Measurements from ENCODE around the gene VWA7.

Gene VWA7

GRCh38 chr6:31725502-31726350 lies 51.4 kb downstream of the VWA7 start:
- peak; percentile 63 to 74 for DNase-seq (ENCODE audit: low read depth in 2 of 2)
- H3K4me3 ChIP-seq (replicated peaks in 1 of 2; ENCODE audit: low read depth in 2 of 2, low read length in 2 of 2): no peak overlapping the region
- TF ChIP-seq CTCF (IDR thresholded peaks at IDR 0.05; ENCODE audit: low read depth, low read length): no peak

GRCh38 chr6:31723980-31724691 lies 53.0 kb downstream of the VWA7 start:
- H3K4me3 ChIP-seq (replicated peaks in 1 of 2; ENCODE audit: low read depth in 2 of 2, low read length in 2 of 2): no peak overlapping the region
- DNase-seq (ENCODE audit: low read depth in 2 of 2): peak in 1 of 2 donors; percentile 29
- no peak for TF ChIP-seq CTCF (IDR thresholded peaks at IDR 0.05; ENCODE audit: low read depth, low read length)

GRCh38 chr6:31723245-31723979 lies 53.7 kb downstream of the VWA7 start, which contains the start of gene MPIG6B:
TSS of gene MPIG6B (plus strand) at chr6:31723373. CDS start at chr6:31723384, 11 bp downstream.
- H3K4me3 ChIP-seq (replicated peaks in 1 of 2; ENCODE audit: low read depth in 2 of 2, low read length in 2 of 2): no peak within 1 kb of the TSS
- TF ChIP-seq CTCF (IDR thresholded peaks at IDR 0.05; ENCODE audit: low read depth, low read length): no peak
- DNase-seq (ENCODE audit: low read depth in 2 of 2): no peak

GRCh38 chr6:31722173-31722572 lies 55.0 kb downstream of the VWA7 start:
- no peak for DNase-seq (ENCODE audit: low read depth in 2 of 2)

GRCh38 chr6:31721351-31722020 lies 55.6 kb downstream of the VWA7 start, which contains the start of gene LY6G6C:
TSS of gene LY6G6C (minus strand) at chr6:31721746. CDS start at chr6:31721679, 67 bp downstream.
- TF ChIP-seq CTCF (IDR thresholded peaks at IDR 0.05; ENCODE audit: low read depth, low read length): no peak
- H3K4me3 ChIP-seq (replicated peaks in 1 of 2; ENCODE audit: low read depth in 2 of 2, low read length in 2 of 2): no peak within 1 kb of the TSS
- no peak for DNase-seq (ENCODE audit: low read depth in 2 of 2)

More at GRCh38 chr6:31722173-31722572, 55.0 kb downstream of the VWA7 start:
- no peak for TF ChIP-seq CTCF (IDR thresholded peaks at IDR 0.05; ENCODE audit: low read depth, low read length)
- no peak overlapping the region for H3K4me3 ChIP-seq (replicated peaks in 1 of 2; ENCODE audit: low read depth in 2 of 2, low read length in 2 of 2)

GRCh38 chr6:31720196-31720770 lies 56.8 kb downstream of the VWA7 start:
- no peak for TF ChIP-seq CTCF (IDR thresholded peaks at IDR 0.05; ENCODE audit: low read depth, low read length)
- DNase-seq (ENCODE audit: low read depth in 2 of 2): no peak
- H3K4me3 ChIP-seq (replicated peaks in 1 of 2; ENCODE audit: low read depth in 2 of 2, low read length in 2 of 2): no peak overlapping the region

All from cardiac fibroblast (primary cell).